CD4-positive, CD25-positive, alpha-beta regulatory T cell (primary cell): ENCODE data around the gene CACNA2D3. TPM values are rescaled to one million over a fixed set of nuclear protein-coding genes. Genes with fewer than 3 reads are reported as not detected.
A peak's percentile ranks its signal among the peaks of the same experiment; 100 is the strongest.

ENCODE experiments used
- ATAC-seq, 2 donors: fragments of 150-1000 bp; cut with Tn5 transposase; one replicate each; pipeline ENCODE4 v1.10.0; 2021; ENCODE audit warnings: low read depth in 2 of 2, moderate number of reproducible peaks in 2 of 2, moderate library complexity in 1 of 2
- DNase-seq, 3 donors: peaks; one replicate each; pipeline versions ENCODE4 v3.0.0 to v3.0.0-alpha.2; 2012 to 2022; ENCODE audit warnings: mixed read lengths in 1 of 3
- H3K27ac ChIP-seq: one replicate; pipeline ENCODE4 v1.7.0; 2013; ENCODE audit warnings: mild to moderate bottlenecking, low read length; ENCODE audit not compliant: insufficient read depth, poor library complexity, severe bottlenecking
- H3K27me3 ChIP-seq: one replicate; pipeline ENCODE4 v1.7.0; 2013; ENCODE audit warnings: low read length; ENCODE audit not compliant: control insufficient read depth, insufficient read depth
- H3K36me3 ChIP-seq: one replicate; pipeline ENCODE4 v1.7.0; 2013; ENCODE audit warnings: mild to moderate bottlenecking, low read length, moderate library complexity; ENCODE audit not compliant: control insufficient read depth, insufficient read depth
- H3K4me1 ChIP-seq: 2 replicates; pipeline ENCODE4 v1.7.0; 2013; ENCODE audit warnings: mild to moderate bottlenecking, low read length; ENCODE audit not compliant: insufficient read depth, control insufficient read depth, poor library complexity, severe bottlenecking
- H3K4me3 ChIP-seq: one replicate; pipeline ENCODE4 v1.7.0; 2013; ENCODE audit warnings: low read depth, mild to moderate bottlenecking, low read length, moderate library complexity
- H3K9me3 ChIP-seq, 2 experiments: 1 replicate in 1 of 2; 2 replicates in 1 of 2; pipeline ENCODE4 v1.7.0; 2013; ENCODE audit warnings: low read length in 2 of 2, mild to moderate bottlenecking in 1 of 2, moderate library complexity in 1 of 2; ENCODE audit not compliant: control insufficient read depth in 2 of 2
- H3K27ac Mint-ChIP-seq, 3 donors: one replicate each; pipeline ENCODE4 v1.8.0; 2020 to 2022; ENCODE audit warnings: mild to moderate bottlenecking in 3 of 3, mixed read lengths in 3 of 3, moderate library complexity in 2 of 3
- H3K27me3 Mint-ChIP-seq: one replicate; pipeline ENCODE4 v1.8.0; 2022; ENCODE audit warnings: mild to moderate bottlenecking, mixed read lengths
- H3K36me3 Mint-ChIP-seq: one replicate; pipeline ENCODE4 v1.8.0; 2020; ENCODE audit warnings: mixed read lengths
- H3K4me1 Mint-ChIP-seq, 4 donors: one replicate each; pipeline ENCODE4 v1.8.0; 2020 to 2022; ENCODE audit warnings: mixed read lengths in 4 of 4, mild to moderate bottlenecking in 1 of 4
- H3K4me3 Mint-ChIP-seq, 4 donors: one replicate each; pipeline ENCODE4 v1.8.0; 2020 to 2022; ENCODE audit warnings: mild to moderate bottlenecking in 4 of 4, mixed read lengths in 4 of 4, moderate library complexity in 3 of 4
- H3K9me3 Mint-ChIP-seq, 7 donors: one replicate each; pipeline ENCODE4 v1.8.0; 2020 to 2022; ENCODE audit warnings: mixed read lengths in 7 of 7, mild to moderate bottlenecking in 3 of 7, moderate library complexity in 2 of 7
- polyA plus RNA-seq, 4 donors: library from polyadenylated mRNA; unstranded; fragments of 300-500 nt; fragmentation: Illumina TruSeq; gene quantifications; one replicate each; pipeline ENCODE4 v1.2.3, GENCODE V29; 2021
- total RNA-seq: library from RNA; stranded (reverse); gene quantifications from one replicate; pipeline ENCODE4 v1.2.3, GENCODE V29; 2022

Gene CACNA2D3
- total and polyA plus RNA-seq, 5 donors from 2014 or later, result not detected

- Mint-ChIP-seq H3K4me3 (no peak overlapping the region), H3K4me1 (no peaks in the 10 kb centered on the region)
- ATAC-seq, result no peak
Measured at GRCh38 chr3:54507876-54508460, 385.6 kb downstream of the CACNA2D3 start.

GRCh38 chr3:54510506-54510905 lies 388.2 kb downstream of the CACNA2D3 start:
- Mint-ChIP-seq H3K36me3 (no peaks in the 10 kb centered on the region), H3K4me3 (no peak overlapping the region), H3K4me1 (no peaks in the 10 kb centered on the region), H3K27ac (no peak overlapping the region), H3K27me3 (no peaks in the 10 kb centered on the region), H3K9me3 (peaks cover 1 to 16% (median 4%) of the 10 kb centered on the region in 7 donors)
- DNase-seq (no peak), ATAC-seq (no peak)
- no peak overlapping the region for H3K27ac ChIP-seq
- no peaks in the 10 kb centered on the region for H3K9me3 ChIP-seq
- no peaks in the 10 kb centered on the region for H3K36me3 ChIP-seq
- H3K4me1 ChIP-seq, result no peaks in the 10 kb centered on the region
- no peak overlapping the region for H3K4me3 ChIP-seq
- H3K27me3 ChIP-seq, result no peaks in the 10 kb centered on the region

More at GRCh38 chr3:54507876-54508460, 385.6 kb downstream of the CACNA2D3 start:
- Mint-ChIP-seq H3K36me3 (no peaks in the 10 kb centered on the region), H3K9me3 (peaks cover 0 to 13% (median 2%) of the 10 kb centered on the region in 7 donors), H3K27ac (no peak overlapping the region), H3K27me3 (no peaks in the 10 kb centered on the region)
- Histone ChIP-seq H3K4me3 (no peak overlapping the region), H3K27me3 (no peaks in the 10 kb centered on the region), H3K36me3 (no peaks in the 10 kb centered on the region), H3K27ac (no peak overlapping the region), H3K4me1 (no peaks in the 10 kb centered on the region), H3K9me3 (no peaks in the 10 kb centered on the region)
- DNase-seq, result no peak

GRCh38 chr3:54511766-54512365 lies 389.5 kb downstream of the CACNA2D3 start:
- H3K4me1 Mint-ChIP-seq, result no peaks in the 10 kb centered on the region
- H3K27ac ChIP-seq, result no peak overlapping the region
- DNase-seq (no peak), ATAC-seq (no peak)
- H3K4me3 Mint-ChIP-seq, result no peak overlapping the region
- H3K4me1 ChIP-seq, result no peaks in the 10 kb centered on the region
- no peaks in the 10 kb centered on the region for H3K27me3 ChIP-seq
- no peaks in the 10 kb centered on the region for H3K36me3 Mint-ChIP-seq
- H3K9me3 ChIP-seq, result no peaks in the 10 kb centered on the region
- no peaks in the 10 kb centered on the region for H3K27me3 Mint-ChIP-seq
- no peak overlapping the region for H3K27ac Mint-ChIP-seq
- no peak overlapping the region for H3K4me3 ChIP-seq
- no peaks in the 10 kb centered on the region for H3K36me3 ChIP-seq
- peaks cover 1 to 16% (median 4%) of the 10 kb centered on the region in 7 donors for H3K9me3 Mint-ChIP-seq

GRCh38 chr3:54514006-54514405 lies 391.7 kb downstream of the CACNA2D3 start:
- no peaks in the 10 kb centered on the region for H3K9me3 ChIP-seq
- Mint-ChIP-seq H3K27me3 (no peaks in the 10 kb centered on the region), H3K27ac (no peak overlapping the region), H3K36me3 (no peaks in the 10 kb centered on the region), H3K4me1 (no peaks in the 10 kb centered on the region), H3K9me3 (peaks cover 1 to 10% (median 2%) of the 10 kb centered on the region in 7 donors), H3K4me3 (peak overlapping the region in 1 of 4 donors; percentile 29)
- H3K27ac ChIP-seq, result no peak overlapping the region
- no peak overlapping the region for H3K4me3 ChIP-seq
- ATAC-seq, result no peak
- no peaks in the 10 kb centered on the region for H3K4me1 ChIP-seq
- DNase-seq, result no peak
- no peaks in the 10 kb centered on the region for H3K36me3 ChIP-seq
- H3K27me3 ChIP-seq, result no peaks in the 10 kb centered on the region

GRCh38 chr3:54514416-54514815 lies 392.1 kb downstream of the CACNA2D3 start:
- Histone ChIP-seq H3K9me3 (no peaks in the 10 kb centered on the region), H3K4me3 (no peak overlapping the region), H3K36me3 (no peaks in the 10 kb centered on the region), H3K27ac (no peak overlapping the region), H3K4me1 (no peaks in the 10 kb centered on the region), H3K27me3 (no peaks in the 10 kb centered on the region)
- no peaks in the 10 kb centered on the region for H3K4me1 Mint-ChIP-seq
- peak overlapping the region in 1 of 4 donors; percentile 29 for H3K4me3 Mint-ChIP-seq
- ATAC-seq (no peak), DNase-seq (no peak)
- H3K36me3 Mint-ChIP-seq, result no peaks in the 10 kb centered on the region
- H3K9me3 Mint-ChIP-seq, result peaks cover 1 to 10% (median 2%) of the 10 kb centered on the region in 7 donors
- no peaks in the 10 kb centered on the region for H3K27me3 Mint-ChIP-seq
- H3K27ac Mint-ChIP-seq, result no peak overlapping the region

- Histone ChIP-seq H3K27ac (no peak overlapping the region), H3K4me1 (no peaks in the 10 kb centered on the region), H3K4me3 (no peak overlapping the region), H3K36me3 (no peaks in the 10 kb centered on the region), H3K27me3 (no peaks in the 10 kb centered on the region), H3K9me3 (no peaks in the 10 kb centered on the region)
- Mint-ChIP-seq H3K4me1 (no peaks in the 10 kb centered on the region), H3K27me3 (no peaks in the 10 kb centered on the region), H3K4me3 (no peak overlapping the region), H3K36me3 (no peaks in the 10 kb centered on the region), H3K27ac (no peak overlapping the region), H3K9me3 (peaks cover 1 to 8% (median 3%) of the 10 kb centered on the region in 7 donors)
- ATAC-seq, result no peak
- DNase-seq, result no peak
Measured at GRCh38 chr3:54515441-54516213, 393.3 kb downstream of the CACNA2D3 start.

GRCh38 chr3:54517424-54517823 lies 395.1 kb downstream of the CACNA2D3 start:
- Mint-ChIP-seq H3K9me3 (peaks cover 0 to 8% (median 3%) of the 10 kb centered on the region in 7 donors), H3K36me3 (no peaks in the 10 kb centered on the region), H3K27me3 (no peaks in the 10 kb centered on the region), H3K4me1 (no peaks in the 10 kb centered on the region), H3K27ac (no peak overlapping the region), H3K4me3 (no peak overlapping the region)
- no peak overlapping the region for H3K27ac ChIP-seq
- ATAC-seq, result no peak
- no peaks in the 10 kb centered on the region for H3K4me1 ChIP-seq
- no peak overlapping the region for H3K4me3 ChIP-seq
- no peak for DNase-seq
- no peaks in the 10 kb centered on the region for H3K36me3 ChIP-seq
- H3K9me3 ChIP-seq, result peaks cover 0 to 2% of the 10 kb centered on the region in 2 experiments
- H3K27me3 ChIP-seq, result no peaks in the 10 kb centered on the region
